GM19351 (cell line): Measurements from ENCODE around the gene PLVAP.
"Not testable (repeated sequence)": the region's sequence is repeated elsewhere in the genome, so short reads cannot be mapped to it uniquely, and the experiment has no call there.

Source experiments
- ATAC-seq: cut with Tn5 transposase; IDR thresholded peaks from one replicate; pipeline ENCODE4 v1.9.1; 2021; ENCODE audit warnings: mild to moderate bottlenecking, moderate library complexity; ENCODE audit not compliant: unreplicated experiment

The PLVAP gene

DNA sequence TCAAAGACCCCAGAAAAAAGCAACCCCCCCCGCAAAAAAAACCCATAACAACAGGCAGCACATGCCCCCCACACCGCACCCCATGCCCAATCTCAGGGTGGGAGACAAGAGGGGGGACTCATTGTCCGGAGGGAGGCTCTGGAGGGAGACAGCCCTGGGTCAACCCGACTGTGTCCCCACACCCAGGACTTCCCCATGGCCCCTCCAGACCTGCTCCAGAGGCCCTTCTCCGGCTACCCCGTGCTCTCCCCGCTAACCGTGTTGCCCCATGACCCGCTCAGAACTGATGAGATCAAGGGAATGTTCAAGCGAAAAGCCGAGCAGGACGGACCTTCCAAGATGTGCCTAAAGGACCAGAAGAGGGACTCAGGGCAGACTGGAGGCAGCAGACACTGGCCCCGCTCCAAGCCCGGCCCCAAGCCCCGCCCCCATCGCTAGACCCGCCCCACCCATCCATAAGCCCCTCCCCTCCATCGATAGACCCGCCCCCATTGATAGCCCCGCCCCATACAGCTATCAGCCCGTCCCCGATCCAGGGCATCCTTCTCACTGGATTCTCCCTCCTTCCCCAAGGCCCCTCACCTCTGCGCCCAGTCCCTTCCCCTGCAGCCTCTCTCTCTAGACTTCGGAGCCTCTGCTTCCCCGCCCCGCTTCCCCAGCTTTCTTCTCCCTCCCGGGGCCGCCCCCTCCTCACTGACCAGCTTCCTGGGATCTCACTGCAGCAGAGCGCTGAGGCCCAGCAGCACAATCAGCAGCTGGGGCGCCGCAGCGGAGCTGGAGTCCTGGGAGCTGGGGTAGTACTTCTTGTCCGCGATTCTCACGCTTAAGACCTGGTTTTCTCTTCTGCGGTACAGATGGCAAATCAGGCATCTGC, 26.1 kb upstream of the PLVAP start:
- ATAC-seq: no peak

DNA sequence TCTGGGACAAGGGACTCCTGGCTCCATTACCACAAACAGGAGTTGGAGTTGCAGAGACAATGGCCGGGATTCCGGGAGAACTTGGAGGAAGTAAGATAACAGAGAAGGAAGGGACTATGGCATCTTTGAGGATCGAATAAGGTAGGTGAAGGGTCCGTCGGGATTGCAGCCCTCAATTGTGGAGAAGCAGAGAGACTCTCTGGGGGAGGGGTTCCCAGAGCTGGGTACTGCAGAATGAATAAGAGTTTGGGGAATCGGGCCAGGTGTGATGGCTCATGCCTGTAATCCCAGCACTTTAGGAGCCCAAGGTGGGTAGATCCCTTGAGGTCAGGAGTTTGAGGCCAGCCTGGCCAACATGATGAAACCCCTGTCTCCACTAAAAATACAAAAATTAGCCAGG, 24.5 kb upstream of the PLVAP start:
- no peak for ATAC-seq

DNA sequence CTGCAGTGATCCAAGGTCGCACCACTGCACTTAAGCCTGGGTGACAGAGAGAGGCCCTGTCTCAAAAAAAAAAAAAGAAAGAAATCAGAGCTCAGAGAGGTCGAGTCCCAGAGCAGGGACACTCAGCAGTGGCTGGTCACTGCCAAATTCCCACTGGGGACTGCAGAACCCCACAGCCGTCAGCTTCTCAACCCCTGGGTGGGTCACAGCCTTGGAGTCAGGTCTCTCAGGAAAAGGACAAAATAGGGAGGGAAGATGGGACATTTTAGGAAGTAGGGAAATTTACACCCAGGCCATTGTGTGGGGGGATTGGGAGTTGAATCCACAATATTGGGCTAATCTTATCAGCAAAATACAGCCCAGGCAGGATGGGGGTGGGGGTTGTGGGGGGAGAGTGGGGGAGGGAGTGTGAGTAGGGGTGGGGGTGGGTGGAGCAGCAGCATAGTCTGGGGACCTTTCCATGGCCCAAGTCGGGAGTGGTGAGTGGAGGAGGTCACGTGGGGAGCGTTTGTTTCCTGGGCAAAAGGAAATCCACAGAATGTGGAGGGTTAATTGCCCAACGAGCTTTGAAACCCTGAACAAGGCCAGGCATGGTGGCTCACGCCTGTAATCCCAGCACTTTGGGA, 21.9 kb upstream of the PLVAP start:
- ATAC-seq: no peak

DNA sequence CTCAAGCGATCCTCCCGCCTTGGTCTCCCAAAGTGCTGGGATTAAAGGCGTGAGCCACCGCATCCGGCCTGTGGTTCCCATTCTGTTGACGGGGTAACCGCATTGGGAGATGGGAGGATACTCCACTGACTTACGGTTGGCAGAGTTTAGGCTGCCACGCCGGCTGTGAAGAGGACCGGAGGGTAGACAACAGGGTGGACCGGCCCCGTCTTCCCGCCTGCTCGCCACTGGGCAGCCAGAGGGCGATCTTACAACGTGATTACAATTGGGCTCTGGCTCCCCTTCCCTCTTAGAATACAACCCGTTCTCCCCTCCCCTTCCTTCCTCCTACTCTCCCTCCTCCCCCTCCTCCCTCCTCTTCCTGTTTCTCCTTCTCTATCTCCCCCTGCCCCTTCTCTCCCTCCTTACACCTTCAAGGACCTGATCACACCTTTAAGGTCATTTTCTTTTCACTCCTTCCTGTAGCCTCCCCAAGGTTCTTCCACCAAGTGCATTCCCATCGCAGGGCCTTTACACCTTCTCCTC, 17.8 kb upstream of the PLVAP start:
- ATAC-seq: no peak

DNA sequence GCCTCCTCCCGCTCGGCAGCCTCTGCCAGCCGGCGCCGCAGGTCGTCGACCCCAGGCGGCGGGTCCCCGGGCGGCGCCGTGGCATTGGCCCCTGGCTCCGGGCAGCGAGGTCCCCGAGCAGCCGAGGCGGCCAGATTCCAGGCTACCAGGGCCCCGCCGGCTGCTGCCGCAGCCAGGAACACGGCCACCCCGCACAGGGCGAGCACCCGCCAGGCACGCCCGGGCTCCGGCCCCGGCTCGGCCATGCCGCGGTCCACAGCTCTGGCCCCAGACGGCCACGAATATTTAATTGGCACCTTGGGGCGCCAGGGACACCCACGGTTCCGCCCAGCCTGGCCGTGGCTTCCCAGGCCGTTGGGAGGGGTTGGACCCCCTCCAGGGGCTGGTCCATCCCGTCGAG, 16.8 kb upstream of the PLVAP start, which contains the start of gene CCDC194:
Gene CCDC194, minus strand, starts transcription at position 283 of the 400 bp plus-strand sequence. Its CDS starts 38 bp downstream, at position 245.
- no peak for ATAC-seq

DNA sequence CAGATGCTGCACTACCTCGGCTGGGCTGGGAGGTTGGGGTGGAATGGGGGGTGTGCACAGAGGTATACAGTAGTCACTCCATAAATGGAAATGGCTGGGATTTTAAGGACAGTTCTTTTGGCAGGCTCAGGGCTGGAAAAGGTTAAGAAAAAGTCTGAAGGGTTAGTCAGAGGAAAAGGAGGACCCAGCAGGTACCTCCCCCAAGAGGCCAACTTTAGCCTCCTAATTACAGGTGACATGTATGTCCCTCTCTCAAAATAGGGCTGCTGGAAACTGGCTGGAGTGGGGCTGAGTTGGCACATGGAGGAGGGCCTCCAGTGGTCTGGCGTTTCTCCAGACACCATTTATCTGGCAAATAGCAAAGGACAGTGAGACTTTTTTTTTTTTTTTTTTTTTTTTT, 15.9 kb upstream of the PLVAP start:
- ATAC-seq: no peak

DNA sequence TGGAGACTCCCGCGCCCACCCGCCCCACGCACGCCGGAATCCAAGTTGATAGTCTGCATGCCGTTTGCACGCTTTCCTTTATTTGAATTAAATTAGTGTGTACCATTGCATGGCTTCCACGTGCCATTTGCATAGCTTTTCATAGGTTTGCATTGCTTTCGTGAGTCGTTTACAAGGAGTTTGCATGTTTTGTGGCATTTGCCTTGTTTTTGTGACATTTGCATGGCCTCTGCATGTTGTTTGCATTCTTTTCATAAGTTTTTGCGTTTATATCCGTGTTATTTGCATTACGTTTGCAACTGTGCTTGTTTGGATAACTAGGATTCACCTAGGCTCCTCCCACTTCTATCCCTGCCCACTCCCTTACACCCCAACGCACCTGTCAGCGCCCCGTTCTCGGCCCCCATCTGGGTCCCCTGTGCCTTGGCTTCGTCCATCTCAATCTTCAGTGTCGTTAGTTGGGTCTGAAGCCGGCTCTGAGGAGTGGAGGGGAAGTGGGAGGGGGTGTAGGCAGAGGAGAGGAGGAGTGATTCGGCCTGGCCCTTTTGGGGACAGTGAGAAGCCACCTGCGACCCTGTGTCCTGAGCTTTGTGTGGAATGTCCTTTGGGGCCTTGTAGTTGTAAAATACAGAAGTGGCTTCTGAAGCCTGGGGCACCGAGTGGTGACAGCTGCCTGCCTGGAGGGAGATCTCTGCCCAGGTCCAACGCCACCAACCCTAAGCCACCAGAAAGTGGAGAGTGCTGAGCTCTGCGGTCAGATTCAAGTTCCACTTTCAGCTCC, 14.4 kb upstream of the PLVAP start:
- no peak for ATAC-seq

DNA sequence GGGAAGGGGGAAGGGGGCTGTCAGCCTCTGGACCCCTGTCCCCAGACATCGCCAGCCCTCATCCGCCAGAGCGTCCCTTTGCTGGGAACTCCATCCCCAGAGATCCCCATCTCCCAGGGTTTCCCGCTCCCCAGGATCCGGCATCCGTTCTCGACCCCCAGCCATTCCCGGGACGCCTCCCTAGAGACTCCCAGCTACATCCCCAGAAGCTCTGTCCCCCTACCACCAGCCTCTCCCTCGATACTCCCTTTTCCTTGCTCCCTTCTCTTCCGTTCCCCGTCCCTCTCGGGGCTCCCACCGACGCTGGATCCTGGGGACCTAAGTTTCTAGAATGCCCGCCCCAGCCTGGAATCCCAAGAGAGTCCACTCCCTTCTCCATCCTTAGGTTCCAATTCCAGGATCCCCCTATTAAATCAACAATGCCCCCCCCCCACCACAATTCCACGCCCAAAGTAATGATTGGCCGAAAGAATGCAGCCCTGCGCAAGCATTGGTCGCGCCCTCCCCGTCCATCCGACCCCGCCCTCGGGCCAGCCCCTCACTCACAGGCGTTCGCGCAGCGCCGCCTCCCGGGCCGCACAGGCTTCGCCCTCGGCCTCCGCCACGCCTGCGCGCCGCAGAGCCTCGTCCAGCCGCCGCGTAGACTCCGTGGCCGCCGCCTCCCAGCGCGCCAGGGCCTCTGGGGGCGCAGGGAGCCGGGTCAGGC, 13.7 kb upstream of the PLVAP start:
- ATAC-seq: peak; percentile 79

DNA sequence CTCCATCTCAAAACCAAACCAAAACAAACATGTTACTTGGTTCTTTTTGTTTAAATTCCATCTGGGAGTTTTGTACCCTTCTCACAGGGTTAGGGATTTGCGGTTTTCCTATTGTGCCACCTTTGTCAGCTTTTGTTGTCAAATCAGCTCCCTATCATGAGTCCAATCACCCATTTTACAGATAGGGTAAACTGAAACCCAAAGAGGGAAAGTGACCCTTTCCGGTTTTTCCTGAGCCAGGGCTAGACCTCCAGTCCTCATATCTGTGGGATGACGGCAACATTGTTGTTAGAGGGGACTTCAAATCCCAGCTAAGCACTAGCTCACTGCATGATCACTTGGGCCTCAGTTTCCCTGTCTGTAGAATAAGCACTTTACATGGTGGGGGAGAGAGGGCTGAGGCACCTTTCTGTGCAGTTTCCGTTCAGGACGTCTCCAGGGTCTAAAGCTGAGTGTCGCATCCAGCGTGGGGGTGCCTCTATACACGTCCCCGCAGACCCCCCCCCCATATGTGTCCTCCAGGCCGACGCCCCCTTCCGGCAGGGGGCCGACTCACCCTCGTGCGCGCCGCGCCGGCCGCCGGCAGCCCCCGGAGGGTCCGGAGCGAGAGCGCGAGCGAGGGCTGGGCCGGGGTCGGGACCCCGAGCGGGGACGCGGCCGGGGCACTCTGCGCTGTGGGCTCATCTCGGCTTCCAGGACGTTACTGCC, 13.0 kb upstream of the PLVAP start:
- no peak for ATAC-seq

DNA sequence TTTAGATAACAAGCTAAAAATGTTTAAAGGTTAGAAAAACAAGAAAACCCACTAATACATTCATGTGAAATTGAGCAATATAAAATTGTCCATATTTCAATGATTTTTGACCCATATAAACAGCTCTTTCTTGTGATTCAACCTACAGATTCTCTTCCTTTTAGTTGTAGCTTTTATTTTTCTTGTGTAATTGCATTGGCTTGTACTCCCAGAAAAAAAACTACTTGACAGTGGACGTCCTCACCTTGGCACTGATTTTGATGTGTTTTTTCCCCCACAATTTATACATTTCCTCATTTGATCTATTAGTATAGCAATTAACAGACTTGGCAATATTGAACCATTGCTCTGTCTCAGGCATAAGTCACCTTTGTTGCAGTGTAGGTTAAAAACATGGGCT, 12.1 kb upstream of the PLVAP start:
- ATAC-seq: no peak

DNA sequence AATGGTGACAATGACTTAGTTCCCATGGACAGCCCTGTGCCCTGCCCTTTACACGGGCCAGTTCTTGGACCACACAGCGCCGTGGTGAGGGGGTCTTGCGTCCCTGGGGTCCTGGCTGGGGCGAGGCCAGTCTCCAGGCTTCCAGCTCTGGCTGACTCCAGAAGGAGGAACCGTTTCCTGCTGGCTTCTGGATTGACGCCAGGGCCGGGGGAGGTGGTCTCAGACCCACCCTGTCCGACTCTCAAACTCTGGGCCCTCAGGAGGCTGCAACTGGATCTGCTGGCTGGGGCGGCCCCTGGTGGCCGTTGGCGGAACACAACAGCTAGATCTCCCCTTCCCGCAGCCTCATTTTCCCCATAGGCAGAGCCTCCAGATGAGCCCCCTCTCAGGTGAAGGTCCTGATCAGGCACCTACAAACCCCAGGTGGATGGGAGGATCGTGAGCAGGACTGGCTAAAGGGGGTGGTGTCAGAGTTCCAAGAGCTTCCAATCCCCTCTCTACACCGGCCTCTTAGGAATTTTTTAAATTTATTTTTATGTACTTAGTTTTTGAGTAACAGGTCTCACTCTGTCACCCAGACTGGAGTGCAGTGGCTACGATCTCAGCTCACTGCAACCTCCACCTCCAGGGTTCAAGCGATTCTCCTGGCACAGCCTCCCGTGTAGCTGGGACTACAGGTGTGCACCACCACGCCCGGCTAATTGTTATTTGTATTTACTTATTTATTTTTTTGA, 8.9 kb upstream of the PLVAP start:
- ATAC-seq: no peak

DNA sequence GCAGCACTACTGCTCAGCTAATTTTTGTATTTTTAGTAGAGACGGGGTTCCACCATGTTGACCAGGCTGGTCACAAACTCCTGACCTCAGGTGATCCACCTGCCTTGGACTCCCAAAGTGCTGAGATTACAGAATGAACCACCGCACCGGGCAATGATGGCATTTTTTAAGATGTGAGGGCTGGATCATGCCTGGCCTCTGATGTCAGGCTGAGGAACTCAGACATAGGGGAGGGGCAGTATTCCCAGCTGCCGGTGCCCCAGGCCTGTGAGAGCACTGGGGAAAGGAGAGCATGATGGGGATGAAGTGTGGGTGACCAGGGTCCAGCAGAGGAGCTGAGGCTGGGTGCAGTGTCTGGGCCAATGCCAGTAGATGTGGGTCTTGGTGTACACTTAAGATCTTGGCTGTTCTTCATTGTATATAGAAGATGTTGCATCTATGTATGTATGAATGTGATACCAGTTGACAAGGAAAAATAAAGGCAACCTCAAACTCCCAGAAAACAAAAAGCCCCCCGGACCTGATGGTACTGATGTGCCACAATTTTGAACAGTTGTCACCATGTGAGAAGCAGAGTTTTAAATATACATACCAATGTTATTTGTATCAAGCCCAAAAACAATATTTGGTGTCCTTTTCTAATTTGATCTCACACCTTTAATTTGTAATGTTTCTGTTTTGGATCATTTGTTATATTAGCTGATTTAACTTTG, 3.4 kb upstream of the PLVAP start:
- ATAC-seq: no peak

DNA sequence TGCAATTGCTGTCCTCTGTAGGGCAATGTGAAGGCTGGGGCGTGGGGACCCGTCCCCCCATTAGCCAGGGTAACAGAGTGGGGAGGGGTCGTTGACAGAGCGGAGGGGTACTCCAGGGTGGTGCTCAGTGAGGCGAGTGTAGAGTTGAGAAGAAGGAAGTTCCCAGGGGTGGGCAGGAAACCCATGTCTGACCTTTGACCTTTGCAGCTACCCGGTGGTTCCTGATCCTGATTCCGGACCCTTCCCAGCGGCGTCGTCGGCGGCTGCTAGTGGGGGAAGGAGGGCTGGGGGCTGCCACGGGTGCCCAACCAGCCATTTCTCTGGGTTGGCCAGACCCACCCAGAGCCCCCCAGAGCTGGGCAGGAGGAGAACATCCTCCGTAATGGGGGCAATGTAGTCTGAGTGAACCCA, 2.1 kb upstream of the PLVAP start:
- ATAC-seq: no peak

DNA sequence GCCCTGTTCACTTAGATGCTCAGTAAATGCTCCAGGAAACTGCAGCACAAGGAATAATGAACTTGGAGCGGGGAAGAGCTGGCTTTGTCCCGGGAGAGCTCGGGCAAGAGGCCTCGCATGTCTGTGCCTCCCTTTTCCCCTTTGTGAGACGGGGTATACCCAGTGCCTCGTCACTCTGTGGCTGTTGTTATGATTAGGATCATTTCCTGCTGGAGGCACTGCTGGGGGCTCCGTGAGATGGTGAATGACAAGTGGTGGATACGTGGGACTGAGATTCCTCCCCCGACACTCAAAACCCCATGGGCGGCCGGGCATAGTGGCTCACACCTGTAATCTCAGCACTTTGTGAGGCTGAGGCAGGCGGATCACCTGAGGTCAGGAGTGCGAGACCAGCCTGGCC, 1.1 kb upstream of the PLVAP start:
- ATAC-seq: no peak

DNA sequence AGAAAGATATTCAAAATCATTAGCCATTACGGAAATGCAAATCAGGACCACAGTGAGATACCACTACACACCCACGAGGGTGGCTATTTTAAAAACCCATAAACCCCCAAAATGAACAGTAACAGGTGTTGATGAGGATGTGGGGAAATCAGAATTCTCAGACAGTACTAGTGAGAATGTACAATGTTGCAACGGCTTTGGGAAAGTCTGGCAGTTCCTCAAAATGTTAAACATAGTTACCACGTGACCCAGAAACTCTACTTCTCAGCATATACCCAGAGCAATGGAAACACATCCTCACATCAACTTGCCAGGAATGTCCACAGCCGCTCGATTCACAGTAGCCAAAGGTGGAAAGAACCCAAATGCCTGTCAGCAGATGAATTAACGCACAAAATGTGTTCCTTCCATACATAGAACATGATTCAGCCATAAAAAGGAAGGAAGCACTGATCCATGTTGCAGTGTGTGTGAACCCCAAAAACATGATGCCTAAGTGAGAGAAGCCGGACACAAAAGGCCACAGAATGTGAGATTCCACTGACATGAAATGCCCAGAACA, 7.0 kb downstream of the PLVAP start:
- peak; percentile 81 for ATAC-seq

DNA sequence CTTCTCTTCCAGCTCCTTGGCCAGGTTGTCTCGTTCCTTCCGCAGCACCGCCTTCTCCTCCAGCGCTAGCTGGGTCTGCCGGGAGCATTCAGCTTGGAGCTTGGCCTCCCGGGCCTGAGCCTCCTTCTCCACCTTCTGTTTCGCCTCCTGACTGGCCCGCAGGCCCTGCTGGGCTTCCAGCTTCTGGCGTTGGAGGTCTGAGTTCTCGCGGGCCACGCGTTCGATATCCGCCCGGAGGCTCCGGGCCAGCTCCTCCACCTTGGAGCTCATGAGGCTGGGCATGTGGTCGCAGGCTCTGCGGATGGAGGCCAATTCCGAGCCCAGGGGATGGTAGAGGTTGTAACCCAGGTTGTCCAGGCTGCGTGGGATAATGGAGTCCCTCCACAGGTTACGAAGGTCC, 11.8 kb downstream of the PLVAP start:
- no peak for ATAC-seq

DNA sequence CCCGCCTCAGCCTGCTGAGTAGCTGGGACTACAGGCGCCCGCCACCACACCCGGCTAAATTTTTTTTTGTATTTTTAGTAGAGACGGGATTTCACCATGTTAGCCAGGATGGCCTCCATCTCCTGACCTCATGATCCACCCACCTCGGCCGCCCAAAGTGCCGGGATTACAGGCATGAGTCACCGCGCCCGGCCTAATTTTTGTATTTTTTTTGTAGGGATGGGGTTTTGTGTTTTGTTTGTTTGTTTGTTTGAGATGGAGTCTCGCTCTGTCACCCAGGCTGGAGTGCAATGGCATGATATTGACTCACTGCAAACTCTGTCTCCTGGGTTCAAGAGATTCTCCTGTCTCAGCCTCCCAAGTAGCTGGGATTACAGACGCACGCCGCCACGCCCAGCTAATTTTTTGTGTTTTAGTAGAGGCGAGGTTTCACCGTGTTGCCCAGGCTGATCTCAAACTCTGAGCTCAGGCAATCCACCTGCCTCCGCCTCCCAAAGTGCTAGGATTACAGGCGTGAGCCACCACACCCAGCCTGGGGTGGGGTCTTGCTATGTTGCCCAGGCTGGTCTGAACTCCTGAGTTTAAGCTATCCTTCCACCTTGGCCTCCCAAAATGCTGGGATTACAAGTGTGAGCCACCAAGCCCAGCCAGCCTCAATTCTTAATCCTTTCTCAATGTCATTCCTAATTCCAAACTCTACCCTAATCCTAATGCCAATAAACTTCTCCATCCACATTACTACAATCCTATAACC, 13.1 kb downstream of the PLVAP start:
- not testable (repeated sequence) for ATAC-seq
